Measurements from ENCODE around the gene NRROS. TPM values are rescaled to one million over a fixed set of nuclear protein-coding genes. Genes with fewer than 3 reads are reported as not detected.

Gene NRROS
- total and polyA plus RNA-seq, 7 donors: 0.83 to 3.0 (median 1.9) TPM

GRCh38 chr3:196667056-196667825 is 27.7 kb downstream of the NRROS start:
- DNase-seq: no peak
- TF ChIP-seq CTCF (IDR thresholded peaks at IDR 0.05): no peak

GRCh38 chr3:196670339-196670738 is 30.8 kb downstream of the NRROS start:
- Histone ChIP-seq H3K9me3 (no peaks in the 10 kb centered on the region), H3K4me1 (no peaks in the 10 kb centered on the region), H3K36me3 (ENCODE audit: insufficient read depth in 1 of 2, low read depth in 1 of 2) (no peaks in the 10 kb centered on the region), H3K4me3 (no peak overlapping the region), H3K27me3 (ENCODE audit: insufficient read depth in 3 of 3, low read length in 2 of 3) (peaks cover 0 to 20% (median 2%) of the 10 kb centered on the region in 3 donors), H3K27ac (no peak overlapping the region)
- 31 to 38% (median 31%) methylated on average over 6 of the region's 6 CpGs for WGBS, 3 donors
- TF ChIP-seq CTCF (IDR thresholded peaks at IDR 0.05): no peak
- intact Hi-C loops (cut with DNase I): no loop called here
- DNase-seq (no peak), ATAC-seq (no peak)

More at GRCh38 chr3:196667056-196667825, 27.7 kb downstream of the NRROS start:
- Histone ChIP-seq H3K4me1 (no peaks in the 10 kb centered on the region), H3K4me3 (no peak overlapping the region), H3K36me3 (ENCODE audit: insufficient read depth in 1 of 2, low read depth in 1 of 2) (no peaks in the 10 kb centered on the region), H3K27ac (no peak overlapping the region), H3K27me3 (ENCODE audit: insufficient read depth in 3 of 3, low read length in 2 of 3) (peaks cover 0 to 15% (median 2%) of the 10 kb centered on the region in 3 donors), H3K9me3 (no peaks in the 10 kb centered on the region)
- 94 to 95% (median 94%) methylated on average over 14 of the region's 14 CpGs for WGBS, 3 donors
- ATAC-seq: no peak
- intact Hi-C loops (cut with DNase I): no loop called here

- no peaks in the 10 kb centered on the region for H3K9me3 ChIP-seq
- no peaks in the 10 kb centered on the region for H3K4me1 ChIP-seq
- no peak for ATAC-seq
- intact Hi-C loops (cut with DNase I): no loop called here
- 81 to 83% (median 82%) methylated on average over 3 of the region's 3 CpGs for WGBS, 3 donors
- no peak for DNase-seq
- H3K27me3 ChIP-seq (ENCODE audit: insufficient read depth in 3 of 3, low read length in 2 of 3): peaks cover 4 to 28% (median 4%) of the 10 kb centered on the region in 3 donors
- no peak overlapping the region for H3K27ac ChIP-seq
- H3K36me3 ChIP-seq (ENCODE audit: insufficient read depth in 1 of 2, low read depth in 1 of 2): no peaks in the 10 kb centered on the region
- no peak overlapping the region for H3K4me3 ChIP-seq
- no peak for TF ChIP-seq CTCF (IDR thresholded peaks at IDR 0.05)
These were observed 34.1 kb downstream of the NRROS start for GRCh38 chr3:196673632-196674031.

- TF ChIP-seq CTCF (IDR thresholded peaks at IDR 0.05): no peak
- intact Hi-C loops (cut with DNase I): no loop called here
- no peak overlapping the region for H3K27ac ChIP-seq
- H3K9me3 ChIP-seq: no peaks in the 10 kb centered on the region
- DNase-seq (no peak), ATAC-seq (no peak)
- H3K4me3 ChIP-seq: no peak overlapping the region
- WGBS, 3 donors: 71 to 84% (median 73%) methylated on average over 1 of the region's 1 CpG
- H3K36me3 ChIP-seq (ENCODE audit: insufficient read depth in 1 of 2, low read depth in 1 of 2): no peaks in the 10 kb centered on the region
- H3K4me1 ChIP-seq: no peaks in the 10 kb centered on the region
- H3K27me3 ChIP-seq (ENCODE audit: insufficient read depth in 3 of 3, low read length in 2 of 3): peaks cover 2 to 13% (median 4%) of the 10 kb centered on the region in 3 donors
These were observed 37.9 kb downstream of the NRROS start for GRCh38 chr3:196677353-196677752.
